ENCODE results near the gene SH2D5.
A peak's percentile ranks its signal among the peaks of the same experiment; 100 is the strongest.

SH2D5 gene

DNA sequence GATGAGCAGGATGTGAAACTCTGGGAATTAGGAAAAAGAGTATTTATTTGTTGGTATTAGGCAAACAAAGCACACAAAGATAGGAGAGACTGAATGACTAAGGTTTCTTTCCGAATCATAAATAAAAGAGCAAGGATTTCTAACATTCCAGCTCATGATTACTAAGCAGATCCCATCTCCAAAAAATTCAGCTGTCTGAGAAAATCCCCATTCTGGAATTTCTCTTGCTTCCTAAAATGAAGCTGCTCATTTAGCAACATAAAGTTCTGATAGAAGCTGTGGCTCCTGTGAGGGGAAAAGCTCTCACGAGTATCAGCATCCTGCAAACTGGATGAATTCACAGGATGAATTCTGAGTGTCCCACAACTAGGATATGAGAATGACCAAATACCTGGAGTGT is 6.7 kb upstream of the SH2D5 start:
- Histone ChIP-seq H3K36me3 (ENCODE audit: control insufficient read depth, low read depth, low read length) (peaks cover 36% of the 10 kb centered on the region), H3K4me3 (ENCODE audit: low read length) (no peak overlapping the region), H3K9ac (ENCODE audit: low read length) (no peak overlapping the region), H3K4me1 (ENCODE audit: control insufficient read depth, low read depth, low read length) (no peaks in the 10 kb centered on the region), H3K9me3 (ENCODE audit: control insufficient read depth, low read depth, low read length) (no peaks in the 10 kb centered on the region), H3K27me3 (ENCODE audit: control insufficient read depth, insufficient read depth, low read length) (peaks cover 3% of the 10 kb centered on the region), H3K27ac (ENCODE audit: low read length) (no peak overlapping the region)

DNA sequence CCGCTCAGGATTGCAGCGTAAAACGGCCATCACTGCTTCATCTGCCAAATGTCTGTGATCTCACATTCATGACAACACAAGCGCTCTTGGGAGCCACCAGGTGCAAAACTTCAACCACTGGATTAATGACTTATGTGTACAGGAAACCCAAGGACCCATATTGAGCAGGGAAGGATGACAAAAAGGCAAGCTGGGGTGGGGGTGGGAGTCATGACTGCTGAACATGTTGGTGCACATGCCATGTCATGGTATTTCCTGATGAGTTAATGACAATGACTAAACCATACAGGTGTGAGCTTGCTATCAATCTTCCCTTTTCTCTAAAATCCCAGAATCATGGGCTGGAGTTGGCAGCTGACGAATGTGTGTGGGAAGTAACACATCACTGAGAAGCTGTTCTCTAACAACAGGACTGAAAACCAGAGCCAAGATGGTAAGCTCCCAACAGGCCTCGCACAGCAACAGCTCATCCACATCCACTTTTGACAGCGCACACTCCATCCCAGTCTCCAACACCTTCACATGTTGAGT is 3.1 kb upstream of the SH2D5 start:
- Histone ChIP-seq H3K27me3 (ENCODE audit: control insufficient read depth, insufficient read depth, low read length) (peaks cover 33% of the 10 kb centered on the region), H3K9me3 (ENCODE audit: control insufficient read depth, low read depth, low read length) (no peaks in the 10 kb centered on the region), H3K36me3 (ENCODE audit: control insufficient read depth, low read depth, low read length) (peaks cover 12% of the 10 kb centered on the region), H3K9ac (ENCODE audit: low read length) (no peak overlapping the region), H3K27ac (ENCODE audit: low read length) (no peak overlapping the region), H3K4me3 (ENCODE audit: low read length) (no peak overlapping the region), H3K4me1 (ENCODE audit: control insufficient read depth, low read depth, low read length) (peaks cover 4% of the 10 kb centered on the region)

DNA sequence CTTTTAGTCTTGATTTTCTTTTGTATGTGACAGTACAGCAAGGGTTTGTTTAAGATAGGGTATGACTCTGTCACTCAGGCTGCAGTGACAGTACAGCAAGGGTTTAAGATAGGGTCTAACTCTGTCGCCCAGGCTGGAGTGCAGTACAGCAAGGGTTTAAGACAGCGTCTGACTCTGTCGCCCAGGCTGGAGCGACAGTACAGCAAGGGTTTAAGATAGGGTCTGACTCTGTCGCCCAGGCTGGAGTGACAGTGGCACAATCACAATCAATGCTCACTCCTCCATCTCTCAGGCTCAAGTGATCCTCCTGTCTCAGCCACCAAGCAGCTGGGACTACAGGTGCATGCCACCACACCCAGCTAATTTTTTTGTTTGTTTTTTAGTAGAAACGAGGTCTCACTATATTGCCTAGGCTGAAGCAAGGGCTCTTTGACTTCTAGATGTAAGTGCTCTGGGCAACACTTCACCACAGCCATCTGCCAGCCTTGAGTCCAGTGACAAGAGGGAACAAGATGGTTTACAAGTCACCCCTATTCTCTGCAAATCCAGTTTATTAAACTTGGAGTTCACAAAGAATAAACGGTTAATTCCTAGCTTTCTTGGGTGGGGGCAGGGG is 965 bp upstream of the SH2D5 start:
- Histone ChIP-seq H3K4me3 (ENCODE audit: low read length) (peak overlapping the region; percentile 77), H3K9ac (ENCODE audit: low read length) (no peak overlapping the region), H3K27me3 (ENCODE audit: control insufficient read depth, insufficient read depth, low read length) (peaks cover 51% of the 10 kb centered on the region), H3K4me1 (ENCODE audit: control insufficient read depth, low read depth, low read length) (peaks cover 10% of the 10 kb centered on the region), H3K9me3 (ENCODE audit: control insufficient read depth, low read depth, low read length) (no peaks in the 10 kb centered on the region), H3K36me3 (ENCODE audit: control insufficient read depth, low read depth, low read length) (no peaks in the 10 kb centered on the region), H3K27ac (ENCODE audit: low read length) (no peak overlapping the region)

DNA sequence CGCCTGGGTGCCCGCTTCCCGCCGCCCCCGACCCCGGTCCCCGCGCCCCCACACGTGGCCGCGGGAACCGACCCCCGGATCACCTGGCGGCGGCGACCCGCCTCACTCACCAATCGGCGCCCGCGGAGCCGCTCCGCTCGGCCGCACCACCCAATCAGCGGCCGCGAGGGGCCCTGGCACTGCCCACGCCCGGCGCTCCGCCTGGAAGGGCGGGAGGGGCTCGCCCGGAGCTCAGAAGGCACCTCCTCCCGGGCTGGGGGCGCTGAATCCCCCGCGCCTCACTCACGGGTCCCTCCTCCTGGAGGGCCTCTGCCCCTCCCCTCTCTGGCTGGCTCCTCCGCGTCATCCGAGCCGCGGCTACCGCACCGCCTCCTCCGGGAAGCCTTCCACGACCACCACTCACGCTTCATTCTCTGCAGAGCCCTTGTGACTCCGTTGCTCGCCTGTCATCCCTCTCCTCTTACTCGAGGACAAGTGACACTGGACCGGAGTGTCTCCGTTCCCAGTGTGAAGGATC is 374 bp downstream of the SH2D5 start:
- Histone ChIP-seq H3K9ac (ENCODE audit: low read length) (no peak overlapping the region), H3K27me3 (ENCODE audit: control insufficient read depth, insufficient read depth, low read length) (peaks cover 51% of the 10 kb centered on the region), H3K4me3 (ENCODE audit: low read length) (peak overlapping the region; percentile 77), H3K4me1 (ENCODE audit: control insufficient read depth, low read depth, low read length) (peaks cover 19% of the 10 kb centered on the region), H3K36me3 (ENCODE audit: control insufficient read depth, low read depth, low read length) (no peaks in the 10 kb centered on the region), H3K27ac (ENCODE audit: low read length) (no peak overlapping the region), H3K9me3 (ENCODE audit: control insufficient read depth, low read depth, low read length) (no peaks in the 10 kb centered on the region)

DNA sequence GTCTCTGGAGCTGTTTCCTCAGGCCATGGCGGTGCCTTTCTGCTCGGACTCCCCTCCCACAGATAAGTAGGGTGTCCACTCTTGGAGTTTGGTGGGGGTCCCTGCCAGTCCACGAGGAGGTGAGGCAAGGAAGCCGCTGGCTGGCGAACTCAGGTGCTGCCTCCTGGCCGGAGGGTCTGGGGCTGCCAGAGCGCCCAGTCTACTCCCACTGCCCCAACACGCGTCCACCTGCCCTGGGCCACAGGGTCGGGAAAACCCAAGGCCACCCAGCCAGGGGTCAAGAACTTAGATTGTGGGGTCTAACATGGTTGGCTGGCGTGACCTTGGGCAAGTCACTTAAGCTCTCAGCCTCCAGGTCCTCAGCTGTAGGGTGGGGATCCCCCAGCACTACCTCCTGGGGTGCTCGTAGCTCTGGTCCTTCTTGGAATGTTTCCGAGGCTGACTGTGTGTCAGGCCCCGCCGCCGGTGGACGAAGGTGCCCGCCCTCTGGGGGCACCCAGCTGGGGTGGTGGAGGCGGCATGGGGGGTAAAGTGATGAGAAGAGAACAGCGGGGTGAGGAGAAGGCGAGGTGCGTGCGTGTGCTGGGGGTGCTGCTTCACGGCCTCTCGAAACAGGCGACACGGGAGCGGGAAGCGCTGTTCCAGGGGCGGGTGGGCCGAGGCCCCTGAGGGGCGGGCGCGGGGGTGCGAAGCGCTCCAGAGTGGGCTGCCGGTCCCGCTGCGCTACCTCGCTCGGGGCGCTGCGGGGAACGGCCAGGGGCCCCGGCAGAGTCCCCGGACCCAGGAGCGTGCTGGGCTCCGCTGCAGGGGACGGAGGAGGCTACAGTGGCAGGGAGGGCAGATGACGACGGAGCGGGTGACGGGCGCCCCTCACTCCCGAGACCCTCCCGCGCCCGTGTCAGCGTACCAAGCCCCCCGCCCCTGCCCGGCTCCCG is 1.2 kb downstream of the SH2D5 start:
- Histone ChIP-seq H3K9me3 (ENCODE audit: control insufficient read depth, low read depth, low read length) (no peaks in the 10 kb centered on the region), H3K27ac (ENCODE audit: low read length) (no peak overlapping the region), H3K4me3 (ENCODE audit: low read length) (peak overlapping the region; percentile 77), H3K27me3 (ENCODE audit: control insufficient read depth, insufficient read depth, low read length) (peaks cover 51% of the 10 kb centered on the region), H3K36me3 (ENCODE audit: control insufficient read depth, low read depth, low read length) (no peaks in the 10 kb centered on the region), H3K9ac (ENCODE audit: low read length) (peak overlapping the region; percentile 5), H3K4me1 (ENCODE audit: control insufficient read depth, low read depth, low read length) (peaks cover 19% of the 10 kb centered on the region)

DNA sequence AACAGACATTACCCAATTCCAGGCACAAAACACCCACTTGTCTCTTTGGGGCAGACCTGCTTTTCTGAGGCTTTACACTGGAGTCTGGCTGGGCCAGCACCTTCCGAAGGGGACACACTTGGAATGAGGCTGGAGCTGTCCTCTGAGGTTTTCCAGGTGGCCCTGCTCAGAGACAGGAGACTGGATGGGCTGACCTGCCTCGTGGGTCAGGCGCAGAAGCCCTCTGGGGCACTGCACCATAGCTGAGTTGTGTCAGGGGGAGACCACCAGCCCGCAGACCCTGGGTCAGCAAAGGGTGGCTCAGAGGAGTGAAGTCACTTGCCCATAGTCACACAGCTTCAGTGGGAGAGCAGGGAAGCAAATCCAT is 1.8 kb downstream of the SH2D5 start:
- Histone ChIP-seq H3K9me3 (ENCODE audit: control insufficient read depth, low read depth, low read length) (no peaks in the 10 kb centered on the region), H3K4me1 (ENCODE audit: control insufficient read depth, low read depth, low read length) (peaks cover 19% of the 10 kb centered on the region), H3K27me3 (ENCODE audit: control insufficient read depth, insufficient read depth, low read length) (peaks cover 51% of the 10 kb centered on the region), H3K36me3 (ENCODE audit: control insufficient read depth, low read depth, low read length) (no peaks in the 10 kb centered on the region), H3K4me3 (ENCODE audit: low read length) (peak overlapping the region; percentile 8), H3K9ac (ENCODE audit: low read length) (no peak overlapping the region), H3K27ac (ENCODE audit: low read length) (no peak overlapping the region)

DNA sequence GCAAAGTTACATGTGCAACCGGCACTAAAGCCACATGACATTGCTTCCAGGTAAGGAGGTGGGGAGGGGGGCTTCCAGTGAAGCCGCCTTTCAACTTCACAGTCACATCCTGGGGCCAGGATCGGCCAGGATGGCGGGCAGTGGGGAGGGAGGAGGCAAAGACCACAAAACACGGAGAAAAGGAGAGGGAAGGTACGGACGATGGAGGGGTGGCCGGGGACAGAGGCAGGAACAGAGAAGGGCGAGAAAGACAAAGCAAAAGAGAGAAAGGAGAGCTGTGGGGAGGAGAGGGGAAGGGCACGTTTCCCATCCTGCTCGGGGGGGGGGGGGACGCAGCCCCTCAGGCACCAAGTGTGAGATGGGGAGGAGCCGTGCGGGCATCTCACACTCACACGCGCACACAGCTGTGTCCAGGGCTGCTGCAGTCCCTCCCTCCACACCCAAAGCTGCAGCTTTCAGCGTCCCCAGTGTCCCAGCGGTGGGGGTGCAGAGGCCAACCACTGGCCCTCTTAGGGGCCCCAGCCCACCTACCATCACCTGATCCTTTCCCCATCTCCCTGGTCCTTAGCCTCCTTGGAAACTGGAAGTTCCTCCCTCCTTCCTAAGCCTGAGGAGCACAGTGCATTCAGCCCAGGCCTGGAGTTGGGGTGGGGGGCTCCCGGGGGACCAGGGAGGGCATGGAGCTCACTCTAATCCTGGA is 2.4 kb downstream of the SH2D5 start:
- Histone ChIP-seq H3K9ac (ENCODE audit: low read length) (no peak overlapping the region), H3K27ac (ENCODE audit: low read length) (no peak overlapping the region), H3K4me3 (ENCODE audit: low read length) (peak overlapping the region; percentile 29), H3K9me3 (ENCODE audit: control insufficient read depth, low read depth, low read length) (no peaks in the 10 kb centered on the region), H3K36me3 (ENCODE audit: control insufficient read depth, low read depth, low read length) (no peaks in the 10 kb centered on the region), H3K4me1 (ENCODE audit: control insufficient read depth, low read depth, low read length) (peaks cover 19% of the 10 kb centered on the region), H3K27me3 (ENCODE audit: control insufficient read depth, insufficient read depth, low read length) (peaks cover 51% of the 10 kb centered on the region)

DNA sequence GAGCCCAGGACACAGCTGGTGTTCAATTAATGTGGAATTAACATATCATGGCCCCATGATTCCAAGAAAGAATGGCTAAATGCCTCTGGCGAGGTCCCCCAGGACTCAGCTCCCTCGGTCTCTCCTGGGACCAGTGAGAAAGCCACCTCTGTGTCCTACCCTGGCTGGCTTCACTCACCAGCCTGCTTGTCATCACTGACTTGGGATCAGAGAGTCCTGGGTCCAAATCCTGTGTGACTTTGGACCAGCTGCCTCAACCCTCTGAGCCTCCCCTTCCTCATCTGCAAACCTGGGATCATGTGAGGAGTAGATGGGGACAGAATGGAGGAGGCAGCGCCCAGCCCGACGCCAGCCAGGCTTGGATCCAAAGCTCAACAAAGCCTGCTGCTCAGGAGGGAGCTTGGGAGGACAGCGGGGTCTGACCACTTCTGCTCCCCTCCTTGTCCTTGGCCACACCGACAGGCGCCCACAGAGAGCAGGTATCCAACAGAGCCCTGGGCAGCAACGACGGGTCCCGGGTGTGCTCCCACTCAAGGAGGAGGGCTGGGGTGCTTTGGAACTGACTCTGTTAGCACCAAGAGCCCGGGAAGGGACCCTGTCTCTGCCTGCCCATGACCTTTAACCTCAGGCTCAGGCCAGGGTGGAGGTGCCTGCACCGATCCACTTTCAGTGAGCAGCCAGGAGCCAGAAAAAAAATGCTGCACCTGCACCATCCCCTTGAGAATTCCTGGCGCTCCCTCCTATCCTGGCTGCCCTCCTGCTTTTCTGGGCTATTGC is 3.2 kb downstream of the SH2D5 start:
- Histone ChIP-seq H3K9ac (ENCODE audit: low read length) (no peak overlapping the region), H3K36me3 (ENCODE audit: control insufficient read depth, low read depth, low read length) (no peaks in the 10 kb centered on the region), H3K4me3 (ENCODE audit: low read length) (peak overlapping the region; percentile 29), H3K27ac (ENCODE audit: low read length) (no peak overlapping the region), H3K4me1 (ENCODE audit: control insufficient read depth, low read depth, low read length) (peaks cover 19% of the 10 kb centered on the region), H3K27me3 (ENCODE audit: control insufficient read depth, insufficient read depth, low read length) (peaks cover 49% of the 10 kb centered on the region), H3K9me3 (ENCODE audit: control insufficient read depth, low read depth, low read length) (no peaks in the 10 kb centered on the region)

DNA sequence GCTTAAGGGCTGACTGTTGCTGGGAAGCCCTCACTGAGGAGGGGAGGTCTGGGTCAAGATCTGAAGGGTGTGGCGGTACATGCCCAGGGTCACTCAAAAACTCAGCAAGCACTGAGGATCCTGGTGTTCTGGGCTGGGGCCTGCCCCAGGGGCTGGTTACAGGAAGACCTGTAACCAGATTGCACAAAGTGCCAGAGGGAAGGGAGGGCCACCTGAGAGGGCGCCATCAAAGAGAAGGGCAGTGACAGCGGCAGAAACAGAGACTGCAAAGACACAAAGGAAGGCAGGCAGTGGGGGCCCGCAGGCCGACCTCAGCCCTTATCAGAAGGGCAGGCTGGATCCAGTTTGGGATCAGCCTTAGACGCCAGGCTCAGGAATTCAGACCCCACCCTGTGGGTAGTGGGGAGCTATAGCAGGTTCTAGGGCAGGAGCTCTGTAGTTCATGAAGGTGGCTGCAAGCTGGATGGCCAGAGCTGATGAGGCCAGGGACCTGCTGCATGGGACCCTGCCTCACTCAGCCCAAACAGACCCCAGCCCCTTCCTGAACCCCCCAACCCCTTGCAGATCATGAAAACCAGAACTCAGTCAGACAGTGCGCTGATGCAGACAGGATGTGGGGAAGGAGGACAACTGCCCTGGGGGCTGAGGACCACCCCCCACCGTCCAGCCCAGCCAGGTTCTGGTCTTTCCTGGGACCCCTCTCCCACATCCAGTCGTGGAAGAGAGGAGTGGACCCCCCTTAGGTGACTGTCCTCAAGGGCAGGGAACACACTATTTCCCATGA is 3.9 kb downstream of the SH2D5 start:
- no peak overlapping the region for H3K4me3 ChIP-seq (ENCODE audit: low read length)
- no peak overlapping the region for H3K27ac ChIP-seq (ENCODE audit: low read length)
- peaks cover 19% of the 10 kb centered on the region for H3K4me1 ChIP-seq (ENCODE audit: control insufficient read depth, low read depth, low read length)
- no peaks in the 10 kb centered on the region for H3K9me3 ChIP-seq (ENCODE audit: control insufficient read depth, low read depth, low read length)
- peaks cover 41% of the 10 kb centered on the region for H3K27me3 ChIP-seq (ENCODE audit: control insufficient read depth, insufficient read depth, low read length)
- H3K9ac ChIP-seq (ENCODE audit: low read length): no peak overlapping the region
- H3K36me3 ChIP-seq (ENCODE audit: control insufficient read depth, low read depth, low read length): no peaks in the 10 kb centered on the region

DNA sequence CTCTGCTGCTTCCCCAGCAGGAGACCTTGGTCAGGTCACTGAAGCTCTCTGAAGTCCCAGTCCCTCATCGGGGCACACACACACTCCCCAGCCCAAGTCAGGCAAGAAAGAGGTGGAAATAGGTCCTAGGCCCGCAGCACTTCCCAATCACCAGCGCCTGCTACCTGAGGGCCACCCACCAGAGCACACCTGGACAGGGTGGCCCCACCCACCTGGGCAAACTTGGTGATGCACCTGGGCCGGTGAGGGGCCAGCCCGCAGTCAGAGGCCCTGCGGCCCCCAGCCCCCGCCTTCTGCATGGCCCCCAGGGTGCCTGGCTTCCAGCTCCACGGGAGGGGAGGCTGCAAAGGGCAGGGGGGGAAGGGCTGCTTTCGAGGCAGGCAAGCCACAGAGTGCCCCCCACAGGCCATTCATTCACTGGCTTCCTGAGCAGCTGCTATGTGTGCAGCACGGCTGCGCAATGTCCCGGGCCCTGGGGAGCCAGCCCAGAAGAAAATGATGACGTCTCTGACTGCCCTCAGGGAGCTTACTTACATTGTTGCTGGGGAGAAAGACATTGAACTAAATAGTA is 4.7 kb downstream of the SH2D5 start:
- no peak overlapping the region for H3K27ac ChIP-seq (ENCODE audit: low read length)
- no peak overlapping the region for H3K4me3 ChIP-seq (ENCODE audit: low read length)
- H3K36me3 ChIP-seq (ENCODE audit: control insufficient read depth, low read depth, low read length): no peaks in the 10 kb centered on the region
- H3K27me3 ChIP-seq (ENCODE audit: control insufficient read depth, insufficient read depth, low read length): peaks cover 34% of the 10 kb centered on the region
- no peaks in the 10 kb centered on the region for H3K9me3 ChIP-seq (ENCODE audit: control insufficient read depth, low read depth, low read length)
- peaks cover 15% of the 10 kb centered on the region for H3K4me1 ChIP-seq (ENCODE audit: control insufficient read depth, low read depth, low read length)
- H3K9ac ChIP-seq (ENCODE audit: low read length): no peak overlapping the region

All from iPS-18a (cell line).